NCI-H524 treated with DMSO at 0.1 percent for 48 hours (cell line): ENCODE measurements around the gene OR5A1.

Experiments
- DNase-seq: peaks from one replicate; lab custom pipeline; 2025; lab: John Stamatoyannopoulos, UW

The OR5A1 gene

GRCh38 chr11:59479906-59480305, 43.6 kb downstream of the OR5A1 start:
- DNase-seq, result no peak

GRCh38 chr11:59480359-59480758, 44.1 kb downstream of the OR5A1 start:
- DNase-seq, result no peak
